ENCODE results near the gene ZNF556.

ZNF556 gene

GRCh38 chr19:2912306-2912705 is 45.2 kb downstream of the ZNF556 start:
- no peak for DNase-seq

DNA sequence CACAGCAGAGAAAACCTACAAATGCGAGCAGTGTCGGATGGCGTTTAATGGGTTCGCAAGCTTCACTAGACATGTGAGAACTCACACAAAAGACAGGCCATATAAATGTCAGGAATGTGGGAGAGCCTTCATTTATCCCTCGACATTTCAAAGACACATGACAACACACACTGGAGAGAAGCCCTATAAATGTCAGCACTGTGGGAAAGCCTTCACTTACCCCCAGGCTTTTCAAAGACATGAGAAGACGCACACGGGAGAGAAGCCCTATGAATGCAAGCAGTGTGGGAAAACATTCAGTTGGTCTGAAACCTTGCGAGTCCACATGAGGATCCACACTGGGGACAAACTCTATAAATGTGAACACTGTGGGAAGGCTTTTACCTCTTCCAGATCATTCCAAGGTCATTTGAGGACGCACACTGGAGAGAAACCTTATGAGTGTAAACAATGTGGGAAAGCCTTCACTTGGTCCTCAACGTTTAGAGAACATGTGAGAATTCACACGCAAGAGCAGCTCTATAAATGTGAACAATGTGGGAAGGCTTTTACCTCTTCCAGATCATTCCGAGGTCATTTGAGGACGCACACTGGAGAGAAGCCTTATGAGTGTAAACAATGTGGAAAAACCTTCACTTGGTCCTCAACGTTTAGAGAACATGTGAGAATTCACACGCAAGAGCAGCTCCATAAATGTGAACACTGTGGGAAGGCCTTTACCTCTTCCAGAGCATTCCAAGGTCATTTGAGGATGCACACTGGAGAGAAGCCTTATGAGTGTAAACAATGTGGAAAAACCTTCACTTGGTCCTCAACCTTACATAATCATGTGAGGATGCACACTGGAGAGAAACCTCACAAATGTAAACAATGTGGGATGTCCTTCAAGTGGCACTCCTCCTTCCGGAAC is 50.4 kb downstream of the ZNF556 start:
- no peak for DNase-seq

- no peak for DNase-seq
These were observed 55.9 kb downstream of the ZNF556 start for GRCh38 chr19:2922987-2923386.

GRCh38 chr19:2923510-2923909 is 56.4 kb downstream of the ZNF556 start:
- DNase-seq: no peak

DNA sequence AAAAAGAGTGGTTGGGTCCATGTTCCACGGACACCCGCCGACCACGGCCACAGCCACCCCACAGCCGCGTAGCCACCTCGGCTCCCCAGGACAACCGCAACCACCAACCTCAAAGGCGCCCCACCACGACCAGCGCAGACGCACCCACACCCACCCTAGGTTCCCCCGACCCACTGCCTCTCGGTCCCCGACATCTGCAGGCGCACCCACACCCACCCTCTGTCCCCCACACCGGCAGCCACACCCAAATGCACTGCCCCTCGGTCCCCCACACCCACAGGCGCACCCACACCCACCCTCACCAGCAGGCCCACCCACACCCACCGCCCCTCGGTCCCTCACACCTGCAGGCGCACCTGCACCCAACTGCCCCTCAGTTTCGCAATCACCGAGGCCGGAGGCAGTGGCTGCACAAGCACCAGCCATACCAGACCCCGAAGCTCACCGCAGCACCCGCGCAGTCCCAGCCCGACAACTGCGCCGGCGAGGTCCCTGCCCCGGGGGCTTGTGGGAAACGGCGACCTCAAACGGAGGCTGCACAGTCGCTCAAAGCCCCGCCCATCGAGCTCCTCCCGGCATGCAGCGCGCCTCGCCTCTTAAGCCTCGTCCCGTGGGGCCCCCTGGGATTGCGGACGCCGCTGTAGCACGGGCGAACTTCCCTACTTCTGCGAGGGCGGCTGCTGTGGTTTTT is 59.4 kb downstream of the ZNF556 start:
- DNase-seq: no peak

DNA sequence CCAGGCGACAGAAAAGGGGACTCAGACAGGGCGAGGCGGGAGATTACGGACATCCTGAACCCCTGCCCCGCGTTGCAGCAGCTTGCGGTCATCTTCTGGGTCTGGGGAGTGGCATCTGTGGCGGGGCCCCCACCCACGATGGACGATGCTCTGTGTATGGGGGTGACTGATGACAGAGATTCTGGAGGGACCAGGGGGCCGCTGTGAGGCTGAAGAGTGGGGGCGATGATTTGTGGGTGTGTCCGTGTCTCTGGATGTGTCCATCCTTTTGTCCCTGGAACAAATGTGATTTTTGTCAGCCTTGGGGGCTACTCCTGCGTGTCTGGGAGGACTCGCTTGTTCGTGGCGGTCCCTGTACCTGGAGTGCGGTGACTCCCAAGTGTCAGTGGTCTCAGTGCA is 59.9 kb downstream of the ZNF556 start:
- DNase-seq: no peak
